Right lung (tissue), 5 donors: ENCODE data around the gene SIRPA. TPM values are rescaled to one million over a fixed set of nuclear protein-coding genes. Genes with fewer than 3 reads are reported as not detected.
A peak's percentile ranks its signal among the peaks of the same experiment; 100 is the strongest.

Source experiments
- DNase-seq, 2 donors: peaks; one replicate each; pipeline ENCODE4 v3.0.0-alpha.2; 2013
- polyA plus RNA-seq, 5 donors: library from polyadenylated mRNA; unstranded; fragments of 120-200 nt; gene quantifications; one replicate each; pipeline versions ENCODE4 v1.2.1 to v1.2.3, GENCODE V29; 2013; ENCODE audit warnings: inconsistent platforms in 1 of 5, low replicate concordance in 1 of 5; ENCODE audit not compliant: insufficient read length in 5 of 5, insufficient read depth in 1 of 5

The SIRPA gene
- polyA plus RNA-seq, 5 donors: 8.8 to 12.7 (median 12.0) TPM

GRCh38 chr20:1949347-1950100 is 54.3 kb downstream of the SIRPA start:
- no peak for DNase-seq

DNA sequence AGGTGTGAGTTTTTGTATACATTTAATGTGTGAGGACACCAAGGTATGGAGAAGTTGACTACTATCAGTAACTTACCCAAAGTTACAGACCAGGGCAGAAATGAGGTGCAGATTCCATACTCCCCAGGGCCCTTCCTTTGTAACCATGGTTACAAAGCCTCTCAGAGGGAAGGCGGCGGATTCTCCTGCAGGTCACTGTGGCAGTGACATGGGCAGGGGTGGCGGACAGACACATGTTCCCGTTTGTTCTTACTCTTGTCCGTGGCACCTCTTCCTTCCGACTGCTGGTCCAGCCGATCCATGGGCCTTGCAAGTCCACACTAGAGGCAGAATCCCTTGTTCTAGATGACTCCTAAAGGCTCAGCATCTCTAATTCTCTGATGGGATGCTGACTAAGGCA is 55.6 kb downstream of the SIRPA start:
- DNase-seq: no peak

GRCh38 chr20:1951436-1952115 is 56.4 kb downstream of the SIRPA start:
- DNase-seq: no peak

GRCh38 chr20:1952737-1953530 is 57.7 kb downstream of the SIRPA start:
- no peak for DNase-seq

- no peak for DNase-seq
Observed at GRCh38 chr20:1953621-1954020, 58.4 kb downstream of the SIRPA start.

DNA sequence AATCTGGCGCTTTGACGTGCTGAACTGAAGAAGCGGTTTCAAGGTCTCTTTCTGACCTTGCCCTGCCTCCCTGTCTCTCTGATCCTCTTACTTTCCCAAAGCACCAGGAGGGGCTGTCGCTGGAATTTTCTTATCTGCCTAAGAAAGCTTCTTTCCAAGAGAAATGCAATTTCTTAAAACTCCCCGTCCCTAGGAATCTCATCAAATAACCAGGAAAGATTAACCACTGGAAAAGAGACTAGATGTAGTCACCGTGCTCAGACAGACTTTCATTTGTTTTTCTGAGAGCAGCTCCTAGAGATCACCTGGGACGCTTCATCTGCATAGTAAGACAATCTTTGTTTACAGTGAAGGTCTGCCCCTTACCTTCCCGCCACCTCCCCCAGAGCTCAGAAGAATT is 60.0 kb downstream of the SIRPA start:
- DNase-seq: no peak

- no peak for DNase-seq
Observed at GRCh38 chr20:1958426-1958825, 63.2 kb downstream of the SIRPA start.

DNA sequence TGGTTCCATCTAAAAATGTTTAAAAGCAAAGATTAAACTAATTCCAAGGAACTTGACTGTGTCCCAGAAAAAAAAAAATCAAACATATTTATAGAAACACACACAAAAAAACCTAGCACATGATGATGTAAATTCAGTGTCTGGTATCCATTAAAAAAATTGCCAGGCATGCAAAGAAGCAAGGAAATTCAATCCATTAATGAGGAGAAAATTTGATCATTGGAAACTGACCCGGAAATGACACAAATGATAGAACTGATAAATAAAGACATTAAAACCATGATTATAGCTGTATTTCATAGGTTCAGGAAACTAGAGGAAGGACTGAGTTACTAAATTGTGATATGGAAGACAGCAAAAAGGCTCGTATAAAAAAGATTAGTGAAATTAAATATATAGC is 63.9 kb downstream of the SIRPA start:
- DNase-seq: no peak

DNA sequence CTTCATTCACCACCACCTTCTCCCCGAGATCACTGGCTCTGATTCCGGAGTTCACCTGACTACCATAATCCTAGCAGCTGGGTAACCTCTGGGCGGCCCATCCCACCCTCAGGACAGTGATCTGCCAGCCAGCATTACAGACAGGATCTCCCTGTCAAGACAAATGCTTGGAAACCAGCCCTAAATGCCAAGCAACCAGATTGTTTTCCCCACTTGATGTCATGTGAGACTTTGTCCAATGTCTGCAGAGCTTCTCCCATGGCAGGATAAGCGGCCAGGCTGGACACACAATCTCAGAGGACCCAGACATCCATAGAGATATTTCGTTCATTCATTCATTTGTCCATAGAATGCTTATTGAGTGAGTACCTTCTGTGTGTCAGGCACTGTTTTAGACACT is 66.2 kb downstream of the SIRPA start:
- DNase-seq: no peak

- no peak for DNase-seq
Observed at GRCh38 chr20:1964061-1964460, 68.9 kb downstream of the SIRPA start.

- DNase-seq: no peak
Observed at GRCh38 chr20:1964659-1965405, 69.6 kb downstream of the SIRPA start.

DNA sequence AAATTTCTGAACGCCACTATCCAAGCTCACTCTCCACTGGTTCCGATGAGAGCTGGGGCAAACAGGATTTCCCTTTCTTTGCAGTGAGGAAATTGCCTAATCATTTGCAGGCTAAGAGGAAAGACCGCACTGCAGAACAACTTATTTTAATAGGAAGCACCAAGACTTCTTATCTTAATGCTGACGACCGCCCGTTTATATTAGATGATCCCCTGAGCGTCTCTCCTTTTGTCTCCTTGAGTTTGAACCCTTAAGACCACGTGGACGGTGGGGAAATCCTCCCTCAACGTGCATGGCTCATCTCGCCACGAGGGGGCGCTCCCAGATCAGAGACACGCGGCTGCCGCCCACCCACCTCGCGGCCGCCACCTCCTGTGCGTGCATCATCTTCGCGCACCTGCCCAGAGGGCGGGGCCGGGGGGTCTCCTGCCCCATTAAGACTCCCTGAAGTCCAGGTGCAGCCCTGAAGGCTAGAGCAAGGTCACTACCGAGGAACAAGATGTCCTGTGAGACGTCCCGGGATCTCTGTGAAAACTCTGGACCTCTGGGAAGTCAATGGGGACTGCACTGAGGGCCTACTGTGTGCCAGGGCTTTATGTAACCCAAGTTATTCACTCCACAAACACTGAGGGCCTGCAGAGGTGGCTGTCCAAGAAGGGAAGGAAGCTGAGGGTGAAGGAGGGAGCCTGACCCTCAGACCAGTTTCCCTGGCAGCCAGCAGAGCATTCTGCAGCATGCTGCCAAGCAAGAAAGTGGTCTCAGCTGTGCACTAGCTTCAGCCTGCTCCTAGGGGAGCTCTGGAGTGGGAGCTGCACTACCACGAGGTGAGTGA is 70.5 kb downstream of the SIRPA start:
- DNase-seq: peak; percentile 30 to 50

- DNase-seq: no peak
Observed at GRCh38 chr20:1968964-1969363, 73.8 kb downstream of the SIRPA start.

DNA sequence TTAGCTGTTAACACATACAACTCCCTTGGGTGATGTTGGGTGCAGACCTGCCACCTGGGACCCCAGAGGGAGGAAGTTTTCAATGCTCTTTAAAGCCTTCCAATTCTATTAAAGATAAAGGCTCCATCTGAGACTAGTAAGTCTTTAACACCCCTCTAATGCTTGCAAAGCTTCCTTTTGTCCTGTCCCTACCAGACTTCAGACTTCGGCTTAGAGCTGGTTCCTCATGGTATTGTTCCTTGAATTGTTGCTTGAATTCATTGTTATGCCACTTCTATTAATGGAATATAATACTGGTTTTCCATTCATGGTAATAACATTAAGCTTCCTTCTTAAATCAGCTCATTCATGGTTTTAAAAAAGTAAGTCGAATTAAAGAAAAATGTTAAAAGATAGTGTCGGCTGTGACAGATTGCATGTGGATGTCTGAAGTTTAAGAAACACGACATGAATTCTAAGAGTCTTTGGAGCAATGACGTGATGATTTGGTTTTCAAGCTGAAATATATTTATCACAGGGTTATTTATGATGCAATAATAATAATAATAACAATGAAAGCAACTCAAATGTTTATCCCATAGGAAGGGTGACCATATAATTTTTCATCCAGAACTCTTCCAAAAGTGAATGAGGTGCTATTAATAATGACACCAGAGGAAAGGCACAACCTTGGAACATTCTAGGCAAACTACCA is 76.8 kb downstream of the SIRPA start:
- no peak for DNase-seq

GRCh38 chr20:1973601-1974440 is 78.6 kb downstream of the SIRPA start:
- DNase-seq: no peak

DNA sequence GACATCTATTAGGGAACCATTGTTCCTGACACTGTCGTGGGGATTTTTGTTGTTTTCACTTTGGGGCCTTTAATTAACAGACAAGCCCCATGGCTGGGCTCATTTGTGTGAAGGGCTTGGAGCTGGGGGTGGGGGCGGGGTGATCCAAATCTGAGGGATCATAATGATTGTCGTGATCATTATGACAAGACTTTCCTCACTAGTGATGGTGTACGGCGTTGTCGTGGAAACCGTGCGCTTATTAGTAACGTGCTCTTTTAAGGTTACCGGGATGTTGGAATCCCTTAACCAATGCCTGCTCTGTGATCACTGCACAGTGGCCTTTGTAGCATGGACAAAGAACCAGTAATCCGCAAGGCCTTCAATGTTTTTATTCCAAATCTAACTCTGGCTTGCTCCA is 80.1 kb downstream of the SIRPA start:
- DNase-seq: no peak

DNA sequence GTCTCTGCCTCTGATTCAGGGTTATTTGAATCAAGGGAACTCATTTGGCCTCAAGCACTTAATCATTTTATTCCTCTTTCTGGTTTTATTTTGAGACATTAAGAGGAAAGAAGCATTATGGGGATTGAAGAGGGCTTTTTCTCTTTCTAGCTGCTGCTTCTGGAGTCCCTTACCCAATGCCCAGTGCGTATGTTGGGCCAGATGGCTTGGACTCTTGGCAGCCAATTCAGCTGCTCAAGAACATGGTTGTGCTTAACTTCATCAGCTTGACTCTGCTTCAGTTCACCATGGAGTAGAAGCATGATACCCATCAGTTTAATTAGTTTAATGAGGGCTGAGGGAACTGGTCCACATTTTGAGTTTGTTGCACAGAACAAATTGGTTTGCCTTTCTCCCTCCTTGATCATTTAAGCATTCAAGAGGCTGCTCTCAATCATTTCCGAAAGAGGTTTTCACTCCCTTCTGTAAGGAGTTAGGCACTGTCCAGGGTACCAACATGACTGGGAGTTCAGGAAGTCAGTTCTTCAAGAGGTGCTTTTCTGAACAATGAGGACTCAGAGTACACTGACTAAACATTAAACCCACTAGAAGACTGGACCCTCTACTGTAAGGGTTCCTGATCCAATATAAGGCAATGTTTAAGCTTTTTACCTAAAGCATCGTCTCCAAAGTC is 84.0 kb downstream of the SIRPA start:
- no peak for DNase-seq

DNA sequence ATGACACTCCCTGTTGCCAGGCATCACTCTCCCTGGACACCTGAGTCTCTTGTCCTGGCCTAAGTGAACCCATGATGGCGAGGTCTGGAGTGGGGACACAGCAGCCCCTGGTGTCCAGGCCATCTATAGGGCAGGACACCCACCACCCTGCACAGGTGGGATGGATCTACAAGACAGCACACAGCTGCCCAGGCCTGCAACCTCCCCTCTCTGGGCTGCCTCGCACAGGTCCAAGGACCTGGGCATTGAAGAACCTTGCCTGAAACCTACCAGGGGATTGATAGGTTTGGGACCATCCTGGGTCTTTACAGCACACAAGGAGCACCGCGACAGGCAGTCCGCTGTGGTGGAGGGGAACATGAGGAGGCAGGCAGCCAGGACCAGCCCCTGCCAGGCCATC is 87.5 kb downstream of the SIRPA start:
- no peak for DNase-seq

GRCh38 chr20:1983301-1983700 is 88.1 kb downstream of the SIRPA start:
- no peak for DNase-seq
